GM21447 (cell line): ENCODE data around the gene DGKZ.

ENCODE experiments used
- ATAC-seq: cut with Tn5 transposase; IDR thresholded peaks from one replicate; pipeline ENCODE4 v1.9.1; 2021; ENCODE audit not compliant: unreplicated experiment

The DGKZ gene

GRCh38 chr11:46326813-46327416 lies 20.3 kb upstream of the DGKZ start:
- no peak for ATAC-seq

GRCh38 chr11:46327829-46328228 lies 19.4 kb upstream of the DGKZ start:
- ATAC-seq: no peak

GRCh38 chr11:46330154-46330553 lies 17.1 kb upstream of the DGKZ start:
- no peak for ATAC-seq

GRCh38 chr11:46330563-46331281 lies 16.5 kb upstream of the DGKZ start:
- ATAC-seq: no peak

- ATAC-seq: no peak
Measured at GRCh38 chr11:46331282-46331984, 15.8 kb upstream of the DGKZ start.

GRCh38 chr11:46332093-46332567 lies 15.1 kb upstream of the DGKZ start:
- no peak for ATAC-seq

GRCh38 chr11:46332568-46333393 lies 14.5 kb upstream of the DGKZ start:
- ATAC-seq: no peak

- ATAC-seq: no peak
Measured at GRCh38 chr11:46333394-46333947, 13.8 kb upstream of the DGKZ start.

- no peak for ATAC-seq
Measured at GRCh38 chr11:46334211-46334610, 13.1 kb upstream of the DGKZ start.

GRCh38 chr11:46335271-46335670 lies 12.0 kb upstream of the DGKZ start:
- no peak for ATAC-seq

GRCh38 chr11:46335890-46336562 lies 11.2 kb upstream of the DGKZ start:
- no peak for ATAC-seq

- ATAC-seq: no peak
Measured at GRCh38 chr11:46336563-46337180, 10.6 kb upstream of the DGKZ start.

- ATAC-seq: no peak
Measured at GRCh38 chr11:46337626-46338345, 9.5 kb upstream of the DGKZ start.

- no peak for ATAC-seq
Measured at GRCh38 chr11:46338636-46338987, 8.7 kb upstream of the DGKZ start.

- no peak for ATAC-seq
Measured at GRCh38 chr11:46338988-46339666, 8.1 kb upstream of the DGKZ start.

GRCh38 chr11:46339816-46340215 lies 7.4 kb upstream of the DGKZ start:
- no peak for ATAC-seq

GRCh38 chr11:46341454-46341853 lies 5.8 kb upstream of the DGKZ start:
- no peak for ATAC-seq

GRCh38 chr11:46342239-46342638 lies 5.0 kb upstream of the DGKZ start:
- ATAC-seq: no peak

- ATAC-seq: no peak
Measured at GRCh38 chr11:46343520-46343919, 3.7 kb upstream of the DGKZ start.
